NCI-H2196 (cell line): ENCODE measurements around the gene LUM.

Experiments used
- DNase-seq: peaks from one replicate; lab custom pipeline; 2025; ENCODE audit not compliant: unreplicated experiment; lab: John Stamatoyannopoulos, UW

LUM gene

DNA sequence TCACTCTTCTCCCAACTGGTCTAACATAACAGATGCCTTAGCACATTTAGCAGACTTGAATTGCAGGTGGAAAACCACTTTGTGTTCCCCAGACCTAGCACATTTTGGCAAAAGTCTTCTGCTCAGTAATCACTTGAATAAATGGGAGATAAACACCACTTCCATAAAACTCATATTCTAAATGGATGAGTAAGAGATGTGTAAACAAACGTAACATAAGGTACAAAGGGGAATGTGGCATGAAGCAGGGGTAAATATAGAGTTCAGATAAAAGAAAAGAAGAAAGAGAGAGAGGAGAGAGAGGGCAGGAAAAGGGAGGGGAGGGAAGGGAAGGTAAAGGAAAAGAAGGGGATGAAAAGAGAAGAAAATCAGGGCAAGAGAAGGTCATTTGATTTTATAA is 36.4 kb downstream of the LUM start:
- DNase-seq: no peak

DNA sequence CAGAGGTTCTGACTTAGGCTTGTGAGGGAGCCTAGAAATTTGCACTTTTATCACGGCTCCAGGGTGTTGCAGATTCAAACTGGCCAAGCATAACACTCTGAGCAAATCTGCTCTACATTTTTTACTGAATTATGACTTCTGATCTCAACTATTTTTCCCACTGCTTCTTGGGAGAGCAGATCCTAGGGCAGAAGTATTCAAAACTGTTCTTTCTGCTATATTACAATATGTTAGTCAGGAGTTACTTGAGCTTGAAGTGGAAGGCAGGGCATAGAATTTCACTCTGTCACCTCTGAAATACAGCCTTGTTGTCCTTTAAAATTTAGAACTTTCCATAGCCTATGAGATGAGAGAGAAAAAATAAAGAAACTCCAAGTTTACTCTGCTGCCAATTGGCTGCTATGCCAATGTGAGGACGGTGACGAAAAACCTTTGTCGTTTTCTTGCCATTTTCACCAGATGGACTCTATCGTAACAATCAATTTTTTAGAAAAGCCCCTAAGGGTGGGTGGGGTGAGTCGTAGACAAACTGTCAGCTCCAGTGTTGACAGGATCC is 37.1 kb downstream of the LUM start:
- no peak for DNase-seq

DNA sequence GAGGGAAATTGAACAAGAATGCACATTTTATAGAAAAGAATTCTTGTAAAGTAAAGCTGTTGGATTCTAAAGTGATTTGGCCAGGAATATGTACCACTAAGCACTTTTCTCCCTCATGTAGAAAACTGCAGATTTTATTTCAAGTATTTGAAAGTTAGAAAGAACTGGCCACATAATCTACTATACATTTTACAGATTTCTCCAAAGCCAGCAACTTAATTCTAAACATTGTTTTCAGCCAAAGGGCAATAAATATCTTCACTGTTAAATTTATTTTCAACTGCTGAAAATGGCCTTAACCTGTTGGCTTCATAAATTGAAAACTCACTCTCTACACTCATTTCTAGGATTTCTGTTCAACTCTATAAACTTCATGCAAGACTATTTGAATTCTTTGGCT is 37.9 kb downstream of the LUM start:
- no peak for DNase-seq

DNA sequence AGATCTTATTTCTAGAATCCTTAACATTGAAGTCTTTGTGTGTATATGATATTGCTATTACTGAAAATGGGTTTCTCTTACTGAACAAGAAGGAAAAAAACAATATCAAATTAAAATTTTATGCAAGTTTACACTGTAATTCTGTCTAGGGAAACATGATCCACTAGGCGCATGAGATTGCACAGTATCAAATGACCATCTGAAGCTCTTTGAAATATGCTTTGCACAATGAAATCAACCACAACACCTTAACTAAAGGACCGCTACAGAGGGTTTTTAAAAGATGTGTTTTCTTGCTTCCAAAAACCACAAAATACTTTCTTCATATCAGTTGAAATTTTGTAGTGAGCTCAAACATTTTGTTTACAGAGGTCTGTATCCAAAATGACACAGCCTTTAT is 38.4 kb downstream of the LUM start:
- no peak for DNase-seq

DNA sequence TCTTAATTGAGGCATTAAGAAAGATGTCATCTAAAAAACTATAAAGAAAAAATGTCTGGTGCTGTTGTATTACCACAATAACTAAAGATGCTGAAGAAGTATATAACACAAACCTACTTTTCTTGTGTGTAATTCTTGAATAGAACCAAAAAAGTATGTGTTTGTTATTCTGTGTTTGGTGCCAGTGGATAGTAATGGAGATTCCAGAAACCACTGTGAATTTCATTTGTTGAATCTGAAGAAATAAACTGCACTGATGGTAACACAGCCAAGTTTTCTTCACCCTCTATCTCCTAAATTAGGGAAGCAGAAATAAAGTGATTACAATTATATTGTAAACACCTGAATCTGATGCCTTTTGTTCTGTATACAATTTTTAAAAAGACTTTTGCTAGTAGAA is 40.4 kb downstream of the LUM start:
- DNase-seq: no peak

DNA sequence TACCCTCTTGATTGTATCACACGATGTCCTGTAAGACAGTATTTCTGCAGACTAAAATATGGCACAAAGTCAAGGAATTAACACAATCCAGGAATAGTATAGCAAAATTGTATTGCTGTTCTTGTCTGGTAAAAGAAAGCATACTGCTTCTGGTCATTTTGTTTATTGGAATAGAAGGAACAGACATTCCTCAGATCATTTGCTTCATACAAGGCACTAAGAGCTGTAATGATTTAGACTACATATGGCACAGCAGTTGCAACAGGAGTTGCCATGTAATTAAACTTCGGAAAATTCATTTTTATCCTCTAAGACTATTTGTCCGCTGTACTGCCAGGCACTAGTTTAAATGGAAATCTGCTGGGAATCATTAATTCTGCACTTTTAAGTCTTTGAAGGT is 45.9 kb downstream of the LUM start:
- DNase-seq: no peak

DNA sequence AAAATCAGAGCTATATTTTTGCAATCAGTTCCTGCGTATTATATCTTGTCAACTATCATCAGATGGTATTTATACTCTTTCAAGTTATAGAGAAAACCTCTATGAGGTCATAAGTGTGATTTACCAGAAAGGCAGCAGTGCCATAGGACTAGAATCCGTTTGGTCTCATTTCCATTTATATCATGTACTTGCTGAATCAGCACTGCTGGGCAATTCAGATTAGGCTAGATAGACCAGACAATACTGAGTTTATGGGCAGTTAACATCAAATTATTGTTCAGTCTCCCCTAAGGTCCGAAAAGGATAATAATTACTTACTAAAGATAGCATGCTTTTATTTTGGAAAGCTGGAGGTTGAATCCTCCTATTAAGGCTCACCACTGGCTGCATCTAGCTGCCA is 46.7 kb downstream of the LUM start:
- DNase-seq: no peak

DNA sequence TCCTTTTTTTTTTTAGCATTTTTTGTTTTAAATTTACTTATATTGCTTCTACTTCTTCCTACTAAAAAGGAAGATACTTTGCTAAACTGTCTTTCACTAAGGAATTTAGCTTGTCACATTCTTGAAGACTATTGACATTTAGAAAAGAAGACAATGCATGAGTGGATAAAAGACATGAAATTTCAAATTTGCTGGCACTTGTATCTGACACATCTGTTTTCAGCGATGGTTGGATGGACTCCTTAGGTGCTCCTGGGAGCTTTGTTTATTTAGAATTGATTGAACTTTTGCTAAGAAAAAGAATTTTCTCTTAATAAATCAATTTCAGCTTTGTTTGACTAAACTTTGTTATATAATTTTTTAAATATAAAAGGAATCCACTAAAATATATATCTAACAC is 50.2 kb downstream of the LUM start:
- DNase-seq: no peak

DNA sequence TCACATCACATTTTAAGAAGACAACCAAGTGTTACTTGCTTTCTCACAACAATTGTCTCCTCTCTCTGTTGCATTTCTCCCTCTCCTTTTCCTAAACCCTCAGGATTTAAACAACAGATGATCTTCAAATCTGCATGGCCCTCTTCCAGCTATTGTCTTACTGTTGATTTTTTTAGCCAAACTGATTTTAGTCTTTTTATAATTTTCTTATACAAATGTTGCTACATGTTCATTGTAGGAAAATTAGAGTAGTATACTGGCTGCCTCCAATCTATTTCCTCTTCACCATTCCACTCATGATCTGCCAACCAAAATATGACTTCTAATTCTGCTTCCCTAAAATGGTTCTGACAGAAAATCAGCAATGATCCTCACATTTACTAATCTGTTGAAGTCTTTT is 52.1 kb downstream of the LUM start:
- DNase-seq: no peak

DNA sequence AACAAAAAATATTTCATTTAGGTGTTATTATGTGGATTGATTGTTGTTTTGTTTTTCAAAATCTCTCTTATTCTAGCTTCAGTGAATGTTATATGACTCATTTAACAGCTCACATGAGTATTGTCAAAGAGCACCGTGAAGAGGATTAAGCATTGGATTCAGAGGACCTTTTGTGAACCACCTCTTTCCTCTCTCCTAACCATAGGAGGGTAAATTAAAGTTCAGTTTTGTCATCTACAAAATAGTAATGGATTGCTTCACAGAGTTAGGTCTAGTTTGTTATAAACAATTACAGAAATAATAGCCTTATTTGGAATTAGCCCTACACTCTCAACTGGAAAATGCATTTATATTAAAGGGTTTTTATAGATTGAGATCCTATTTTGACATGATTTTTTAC is 52.5 kb downstream of the LUM start:
- no peak for DNase-seq

DNA sequence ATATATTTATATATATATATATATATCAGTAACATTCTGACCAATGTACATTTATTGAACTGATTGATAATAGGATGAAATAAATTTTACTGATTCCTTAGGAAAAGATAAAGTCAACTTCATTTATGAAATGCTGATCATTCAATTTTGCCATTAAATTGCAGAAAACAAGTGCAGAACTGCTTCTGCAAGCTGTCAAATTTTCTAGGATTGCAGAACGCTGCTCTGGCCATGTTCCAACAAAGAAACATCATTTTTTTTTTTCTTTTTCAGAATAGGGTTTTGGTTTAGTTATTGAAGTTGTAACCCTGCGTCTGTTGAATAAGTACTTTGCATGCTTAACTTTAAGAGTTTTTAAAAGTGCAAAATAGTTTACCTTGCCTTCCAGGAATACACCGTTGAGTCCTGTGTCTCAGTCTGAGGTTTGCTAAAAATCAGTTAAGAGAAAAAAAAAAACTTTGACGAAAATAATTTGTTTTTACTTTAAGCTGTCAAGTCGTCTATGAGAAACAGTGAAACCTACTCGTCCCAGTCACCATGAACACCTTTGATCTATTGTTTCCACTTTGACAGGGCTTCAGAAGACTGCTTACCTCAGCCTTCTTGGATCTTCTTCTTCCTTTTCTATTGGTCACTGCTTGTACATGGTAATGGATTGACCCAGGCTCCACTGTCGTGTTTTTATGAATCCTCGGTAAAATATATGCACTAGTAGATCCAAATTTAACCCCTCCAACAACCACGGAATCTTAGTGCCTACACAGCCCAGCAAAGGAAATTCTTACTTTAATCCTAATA is 53.7 kb downstream of the LUM start, which contains the start of gene KERA:
Gene KERA (minus strand): TSS at position 657 of the 798 bp plus-strand sequence. CDS start 1,743 bp downstream, outside the sequence.
- no peak for DNase-seq

DNA sequence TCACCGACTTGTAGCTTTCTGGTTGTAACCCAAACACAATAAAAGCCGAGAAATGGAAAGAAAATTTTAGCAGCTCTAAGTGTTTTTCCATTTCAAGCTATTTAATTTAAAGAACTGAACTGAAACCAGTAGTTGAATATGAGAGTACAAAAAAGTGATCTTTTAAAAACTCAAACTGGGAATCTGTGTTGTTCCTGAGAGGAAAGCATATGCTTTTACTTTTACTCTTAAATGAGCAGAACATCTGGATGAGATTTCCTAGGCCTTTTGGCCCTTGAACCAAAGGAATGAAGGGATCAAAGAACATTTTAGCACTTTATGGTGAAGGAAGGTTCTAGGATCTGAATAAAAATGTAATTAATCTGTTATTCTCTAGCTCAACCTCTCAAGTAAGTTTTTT is 54.8 kb downstream of the LUM start:
- no peak for DNase-seq

DNA sequence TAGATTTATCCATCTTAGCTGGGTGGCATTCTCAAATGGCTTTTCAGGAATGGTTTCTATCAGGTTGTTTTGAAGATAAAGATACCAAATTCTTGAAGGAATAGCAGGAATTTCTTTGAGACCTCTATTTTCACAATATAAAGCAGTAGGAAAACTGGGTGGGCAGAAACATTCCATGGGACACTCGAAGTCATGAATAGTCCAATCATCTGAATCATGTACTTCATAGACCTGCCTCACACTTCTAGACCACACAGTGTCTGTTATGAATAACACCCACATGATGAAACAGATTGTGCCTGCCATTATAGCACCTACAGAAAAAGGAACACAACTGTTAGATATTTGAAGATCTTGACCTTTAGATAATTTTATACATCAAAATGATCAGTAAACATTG is 55.3 kb downstream of the LUM start:
- no peak for DNase-seq

DNA sequence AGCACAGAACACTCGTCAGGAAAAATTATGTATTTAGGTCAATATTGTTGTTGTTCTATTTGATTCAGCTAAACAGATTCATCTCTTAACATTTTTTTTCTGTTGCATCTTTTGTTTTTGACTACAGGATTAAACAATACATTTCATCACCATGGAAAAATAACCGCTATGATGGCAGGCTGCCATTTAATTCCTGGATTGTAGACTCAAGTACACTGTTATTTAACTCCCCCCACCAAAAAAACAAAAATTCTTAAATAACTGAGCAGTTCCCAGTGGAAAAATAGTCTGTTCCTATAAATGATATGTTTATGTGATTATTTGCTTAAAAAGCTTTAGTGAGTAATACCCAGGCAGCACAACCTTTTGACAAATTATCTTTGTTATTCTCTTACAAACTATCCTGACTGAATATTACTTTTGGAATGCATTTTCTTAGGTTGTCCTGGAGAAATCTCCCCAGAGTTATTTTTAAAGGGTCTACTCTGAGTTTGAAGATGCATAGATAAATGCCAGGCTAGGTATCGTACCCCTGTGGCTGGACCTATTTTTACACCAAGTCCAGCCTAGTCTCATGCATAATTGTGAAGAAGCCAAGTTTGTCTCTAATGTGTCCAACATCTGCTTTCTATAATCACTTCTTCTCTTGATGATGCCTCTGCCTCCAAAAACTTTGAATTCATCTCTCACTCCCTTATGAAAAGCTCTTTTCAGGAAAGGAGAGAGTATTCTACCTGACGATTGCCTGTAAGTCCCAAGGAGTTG is 57.2 kb downstream of the LUM start:
- DNase-seq: no peak
